Measurements from ENCODE around the gene HHAT.

HHAT gene

GRCh38 chr1:210691039-210691610 lies 362.4 kb downstream of the HHAT start:
- DNase-seq, result no peak

GRCh38 chr1:210692796-210693195 lies 364.1 kb downstream of the HHAT start:
- DNase-seq, result no peak

GRCh38 chr1:210695026-210695425 lies 366.3 kb downstream of the HHAT start:
- no peak for DNase-seq

GRCh38 chr1:210696709-210697108 lies 368.0 kb downstream of the HHAT start:
- DNase-seq, result no peak

- DNase-seq, result no peak
These were observed 368.5 kb downstream of the HHAT start for GRCh38 chr1:210697185-210697584.

GRCh38 chr1:210698661-210699060 lies 370.0 kb downstream of the HHAT start:
- no peak for DNase-seq

GRCh38 chr1:210700083-210700482 lies 371.4 kb downstream of the HHAT start:
- no peak for DNase-seq

- DNase-seq, result no peak
These were observed 371.8 kb downstream of the HHAT start for GRCh38 chr1:210700511-210700910.

GRCh38 chr1:210702506-210702905 lies 373.8 kb downstream of the HHAT start:
- no peak for DNase-seq

- DNase-seq, result no peak
These were observed 374.9 kb downstream of the HHAT start for GRCh38 chr1:210703593-210703992.

GRCh38 chr1:210705086-210705485 lies 376.4 kb downstream of the HHAT start:
- no peak for DNase-seq

- DNase-seq, result no peak
These were observed 377.5 kb downstream of the HHAT start for GRCh38 chr1:210706246-210706645.

GRCh38 chr1:210707300-210708240 lies 378.9 kb downstream of the HHAT start:
- no peak for DNase-seq

GRCh38 chr1:210709701-210710100 lies 381.0 kb downstream of the HHAT start:
- no peak for DNase-seq

GRCh38 chr1:210711825-210712612 lies 383.3 kb downstream of the HHAT start:
- no peak for DNase-seq

- peak; percentile 36 for DNase-seq
These were observed 386.4 kb downstream of the HHAT start for GRCh38 chr1:210715072-210715471.

GRCh38 chr1:210722410-210723081 lies 393.8 kb downstream of the HHAT start:
- no peak for DNase-seq

GRCh38 chr1:210723646-210724045 lies 394.9 kb downstream of the HHAT start:
- no peak for DNase-seq

GRCh38 chr1:210724768-210725167 lies 396.1 kb downstream of the HHAT start:
- no peak for DNase-seq
